HG03457 (cell line): Measurements from ENCODE around the gene FBXO2.

Source experiments
- ATAC-seq: cut with Tn5 transposase; IDR thresholded peaks from one replicate; pipeline ENCODE4 v1.9.1; 2021; ENCODE audit warnings: moderate number of reproducible peaks; ENCODE audit not compliant: unreplicated experiment

Gene FBXO2

GRCh38 chr1:11682799-11683198 is 28.6 kb upstream of the FBXO2 start:
- ATAC-seq, result no peak

DNA sequence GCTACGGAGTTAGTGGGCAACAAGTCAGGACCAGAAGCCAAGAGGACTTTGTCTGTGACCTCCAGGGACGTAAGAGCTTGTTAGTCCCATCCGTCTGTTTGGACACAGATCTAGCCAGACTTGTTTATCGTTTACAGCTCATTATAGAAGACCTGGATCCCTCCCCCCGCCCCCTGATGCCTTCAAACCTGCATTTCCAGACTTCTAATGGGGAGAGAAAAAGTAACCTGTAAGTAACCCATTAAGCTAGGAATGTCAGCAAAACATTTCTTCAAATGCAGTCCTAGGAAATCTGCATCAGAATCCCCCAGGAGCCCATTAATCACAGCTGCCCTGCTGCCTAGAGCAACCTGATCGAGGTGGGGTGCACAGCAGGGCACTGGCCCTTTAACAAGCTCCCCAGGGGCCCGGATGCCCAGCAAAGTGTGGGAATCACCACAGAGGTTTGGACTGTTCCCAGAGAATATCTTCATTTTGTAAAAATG is 28.1 kb upstream of the FBXO2 start:
- ATAC-seq, result no peak

DNA sequence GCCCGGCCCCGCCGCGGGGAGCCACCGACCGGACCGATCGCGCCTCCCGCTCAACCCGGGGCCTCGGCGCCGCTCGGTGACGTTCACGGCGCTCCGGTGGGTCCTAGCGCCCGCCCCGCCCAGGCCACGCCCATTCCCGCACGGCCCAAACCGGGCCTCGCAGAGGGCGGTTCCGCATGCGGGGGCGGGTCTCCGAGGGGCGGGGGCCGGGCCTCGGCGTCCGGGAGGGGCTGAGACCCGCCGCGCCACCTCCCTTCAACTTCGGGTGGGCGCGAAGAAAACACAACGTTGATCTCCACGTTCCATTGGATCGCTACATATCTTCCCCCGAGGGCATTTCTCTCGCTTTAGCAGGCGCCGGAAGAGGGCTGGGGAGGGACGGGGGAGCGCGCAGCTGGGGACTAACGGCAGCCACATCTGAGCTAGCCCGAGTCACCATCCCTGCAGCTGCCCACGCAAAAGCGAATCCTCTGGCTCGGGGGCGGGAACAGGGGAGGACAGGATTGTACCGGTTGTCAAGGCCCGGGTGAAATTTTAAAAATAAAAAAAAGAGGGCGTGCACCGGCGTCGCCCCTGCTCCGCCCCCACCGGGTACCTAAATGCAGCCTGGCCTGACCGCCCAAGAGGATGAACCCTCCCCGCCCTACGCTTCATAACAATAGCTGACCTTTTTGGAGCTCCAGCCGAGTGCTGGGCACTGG is 27.0 kb upstream of the FBXO2 start, which contains the start of gene MAD2L2:
MAD2L2 (minus strand) TSS at position 78 of the 701 bp plus-strand sequence. CDS start 547 bp downstream, outside the sequence.
- ATAC-seq, result peak; percentile 68

GRCh38 chr1:11680270-11681070 is 26.2 kb upstream of the FBXO2 start:
- peak; percentile 15 for ATAC-seq

DNA sequence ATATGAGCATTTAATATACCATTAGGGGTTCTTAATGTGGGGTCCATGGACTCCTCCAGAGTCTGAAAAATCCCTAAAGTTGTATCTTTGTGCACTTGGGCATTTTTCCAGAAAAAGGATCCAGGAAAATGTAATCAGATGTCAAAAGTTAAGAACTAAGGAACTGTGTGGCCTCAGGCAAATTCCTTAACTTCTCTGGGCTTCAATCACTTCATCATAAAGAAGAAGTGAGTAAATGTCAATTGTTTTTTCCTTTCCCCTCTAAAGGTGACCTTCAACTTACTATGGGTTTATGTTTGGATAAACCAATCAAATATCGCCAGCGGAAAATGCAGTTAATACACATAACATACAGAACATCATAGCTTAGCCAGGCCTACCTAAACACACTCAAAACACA is 24.2 kb upstream of the FBXO2 start:
- no peak for ATAC-seq

DNA sequence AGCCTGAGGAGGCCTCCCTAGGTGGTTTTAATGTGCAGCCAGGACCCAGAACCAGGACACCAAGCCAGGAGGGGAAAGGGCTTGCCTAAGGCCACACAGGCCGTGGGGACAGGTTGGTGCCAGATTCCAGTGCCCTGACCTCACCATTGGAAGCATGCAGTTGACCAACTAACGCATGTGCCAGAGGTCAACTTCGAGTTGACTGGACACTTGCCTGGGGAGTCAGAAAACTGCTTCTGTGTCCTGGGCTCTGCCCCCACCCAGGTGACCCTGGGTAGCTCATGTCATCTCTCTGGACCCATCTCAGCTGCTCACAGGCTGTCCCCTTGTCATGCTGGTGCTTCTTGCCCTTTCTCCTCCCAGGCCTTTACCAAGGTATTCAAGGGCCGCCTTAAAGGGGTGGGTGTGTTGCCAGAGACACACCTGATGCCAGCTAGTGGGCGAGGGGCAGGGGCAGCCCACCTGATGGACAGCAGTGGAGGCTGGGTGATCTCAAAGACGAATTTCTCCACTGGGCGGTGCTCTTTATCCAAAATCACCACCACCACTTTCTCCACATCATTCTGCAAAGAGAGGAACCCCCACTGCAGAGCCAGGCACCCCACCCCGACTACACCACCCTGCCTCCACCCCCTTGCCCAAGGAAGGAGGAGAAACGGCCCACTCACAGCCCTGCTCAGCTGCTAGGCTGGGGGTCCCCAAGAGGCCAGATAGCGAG is 22.3 kb upstream of the FBXO2 start:
- ATAC-seq, result no peak

DNA sequence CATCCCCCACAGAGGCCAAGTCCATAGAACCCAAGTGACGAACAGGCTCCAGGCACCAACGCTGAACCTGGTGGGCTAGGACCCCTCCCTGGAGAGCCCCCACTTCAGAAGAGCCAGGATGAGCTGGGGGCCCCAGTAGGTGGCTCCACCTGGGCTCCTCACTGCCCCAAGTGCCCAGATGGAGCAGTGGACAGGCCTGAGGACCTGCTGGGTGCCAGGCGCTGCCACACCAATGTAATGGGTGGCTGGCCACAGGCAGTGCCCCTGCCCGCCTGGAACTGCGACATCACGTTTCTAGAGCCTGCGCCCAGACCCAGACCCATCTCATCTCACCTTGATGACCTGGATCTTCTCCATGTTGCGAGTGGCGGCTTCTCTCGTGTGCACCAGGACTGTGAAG is 21.1 kb upstream of the FBXO2 start:
- no peak for ATAC-seq

DNA sequence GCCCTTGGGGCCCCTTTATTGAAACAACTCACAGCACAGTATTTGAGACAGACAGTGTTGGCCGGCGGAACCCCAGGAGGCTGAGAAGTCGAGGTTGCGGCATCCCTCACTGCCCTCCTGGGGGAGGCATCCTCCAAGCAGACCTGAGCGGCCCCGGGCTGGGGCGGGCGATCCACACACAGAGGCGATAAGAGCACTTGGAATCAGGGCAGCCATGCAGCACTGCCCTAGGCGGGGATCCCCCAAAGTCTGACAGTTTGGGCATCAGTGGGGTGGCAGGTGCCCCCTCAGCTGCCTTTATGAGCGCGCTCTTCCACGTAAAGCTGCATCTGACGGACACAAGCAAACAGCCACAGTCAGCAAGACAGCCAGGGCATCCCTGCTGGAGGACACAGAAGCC is 20.3 kb upstream of the FBXO2 start:
- ATAC-seq, result no peak

GRCh38 chr1:11673089-11673769 is 19.0 kb upstream of the FBXO2 start:
- no peak for ATAC-seq

- no peak for ATAC-seq
Observed at GRCh38 chr1:11671544-11672286, 17.5 kb upstream of the FBXO2 start.

DNA sequence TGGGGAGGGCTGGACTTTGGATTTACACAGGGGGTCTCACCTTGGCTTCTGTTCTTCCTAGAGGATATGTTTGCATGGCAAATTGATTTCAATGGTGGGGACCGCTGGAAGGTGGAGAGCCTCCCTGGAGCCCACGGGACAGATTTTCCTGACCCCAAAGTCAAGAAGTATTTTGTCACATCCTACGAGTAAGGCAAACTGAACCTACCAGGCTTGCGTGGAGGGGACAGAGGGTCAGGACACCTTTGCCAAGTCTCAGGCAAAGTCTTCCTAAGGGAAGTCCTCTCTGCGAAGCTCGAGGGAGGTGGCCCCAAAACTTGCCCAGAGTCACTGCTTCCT is 16.9 kb upstream of the FBXO2 start:
- ATAC-seq, result no peak

DNA sequence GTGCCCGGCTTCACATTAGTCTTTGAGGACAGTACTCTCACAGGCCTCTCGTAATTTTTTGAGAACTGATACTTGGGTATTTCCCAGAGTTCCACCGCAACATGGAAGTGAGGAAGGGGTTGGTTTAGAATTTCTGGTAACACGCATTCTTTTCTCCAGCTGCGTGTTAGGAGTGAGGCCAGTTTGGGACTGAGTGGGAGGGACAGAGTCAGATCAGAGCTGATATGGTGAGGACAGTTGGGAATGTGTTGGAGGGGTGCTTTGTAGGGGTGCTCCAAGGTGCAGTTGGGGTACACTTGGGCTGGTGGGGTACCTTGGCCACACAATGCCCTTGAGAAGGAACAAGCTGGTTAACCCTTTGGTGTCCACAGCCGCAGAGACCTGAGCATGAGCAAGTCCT is 16.5 kb upstream of the FBXO2 start:
- ATAC-seq, result no peak

DNA sequence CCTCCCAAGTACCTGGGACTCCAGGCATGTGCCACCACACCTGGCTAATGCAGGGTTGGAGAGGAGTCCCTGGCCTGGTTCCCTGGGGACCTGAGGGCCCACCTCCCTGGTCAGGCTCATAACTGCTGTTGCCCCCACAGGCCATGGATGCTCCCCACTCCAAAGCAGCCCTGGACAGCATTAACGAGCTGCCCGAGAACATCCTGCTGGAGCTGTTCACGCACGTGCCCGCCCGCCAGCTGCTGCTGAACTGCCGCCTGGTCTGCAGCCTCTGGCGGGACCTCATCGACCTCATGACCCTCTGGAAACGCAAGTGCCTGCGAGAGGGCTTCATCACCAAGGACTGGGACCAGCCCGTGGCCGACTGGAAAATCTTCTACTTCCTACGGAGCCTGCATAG is 14.3 kb upstream of the FBXO2 start:
- no peak for ATAC-seq

DNA sequence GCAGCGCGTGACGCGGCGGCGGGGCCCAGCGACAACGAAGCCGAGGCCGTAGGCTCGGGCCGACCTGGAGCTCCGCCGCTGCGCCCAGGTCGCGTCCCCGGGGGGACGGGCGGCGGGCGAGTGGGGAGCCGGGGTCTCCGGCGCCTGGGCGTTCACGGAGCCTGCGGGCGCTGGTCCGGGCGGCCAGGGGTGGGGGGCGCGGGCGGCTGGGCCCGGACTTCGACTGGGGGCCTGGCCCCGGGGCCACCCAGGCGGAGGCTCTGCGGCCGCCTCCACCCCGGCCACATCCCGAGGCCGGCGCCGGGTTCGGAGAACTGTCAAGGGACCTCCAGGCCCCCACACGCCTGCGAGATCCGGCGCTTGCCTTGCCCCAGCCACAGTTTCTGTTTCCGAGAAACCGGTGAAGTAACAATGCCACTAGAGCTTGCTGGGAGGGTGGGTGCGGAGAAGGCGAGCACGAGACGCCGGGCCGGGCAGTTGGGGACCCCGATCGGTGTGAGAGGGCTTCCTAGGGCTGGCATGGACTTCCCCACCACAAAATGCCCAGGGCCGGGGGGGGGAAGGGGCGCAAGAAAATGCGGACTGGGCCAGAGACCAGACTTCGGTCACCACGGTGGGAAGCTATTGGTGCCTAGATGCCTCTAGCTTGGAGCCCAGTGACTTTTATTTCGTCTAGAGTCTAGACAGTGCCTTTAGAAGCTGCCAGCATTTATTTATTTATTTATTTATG is 10.3 kb upstream of the FBXO2 start:
- peak; percentile 35 for ATAC-seq

- no peak for ATAC-seq
Observed at GRCh38 chr1:11661103-11661502, 6.9 kb upstream of the FBXO2 start.

DNA sequence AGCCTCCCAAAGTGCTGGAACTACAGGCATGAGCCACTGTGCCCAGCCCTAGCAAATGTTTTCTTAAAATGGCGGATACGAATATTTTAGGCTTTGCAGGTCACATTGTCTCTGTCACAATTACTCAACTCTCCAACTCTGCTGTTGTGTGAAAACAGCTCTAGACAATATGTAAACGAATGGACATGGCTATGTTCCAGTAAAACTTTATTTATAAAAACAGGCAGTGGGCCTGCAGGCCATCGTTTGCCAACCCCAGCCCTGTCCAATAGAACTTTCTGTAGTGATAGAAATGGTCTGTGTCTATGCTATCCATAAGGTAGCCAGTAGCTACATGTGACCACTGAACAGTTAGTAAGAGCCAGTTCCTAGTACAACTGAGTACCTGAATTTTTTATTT is 5.5 kb upstream of the FBXO2 start:
- ATAC-seq, result no peak

DNA sequence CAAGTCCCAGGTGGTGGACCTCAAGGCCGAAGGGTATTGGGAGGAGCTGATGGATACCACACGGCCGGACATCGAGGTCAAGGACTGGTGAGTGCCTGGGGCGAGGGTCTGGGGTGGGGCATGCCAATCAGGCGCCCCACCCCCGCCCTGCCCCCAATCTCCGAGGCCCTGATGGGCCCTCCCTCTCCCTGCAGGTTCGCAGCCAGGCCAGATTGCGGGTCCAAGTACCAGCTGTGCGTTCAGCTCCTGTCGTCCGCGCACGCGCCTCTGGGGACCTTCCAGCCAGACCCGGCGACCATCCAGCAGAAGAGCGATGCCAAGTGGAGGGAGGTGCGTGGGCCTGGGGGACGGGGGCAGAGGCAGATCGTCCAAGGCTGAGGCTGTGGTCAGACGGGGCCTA is 4.3 kb upstream of the FBXO2 start:
- no peak for ATAC-seq

- ATAC-seq, result no peak
Observed at GRCh38 chr1:11657654-11658053, 3.4 kb upstream of the FBXO2 start.

DNA sequence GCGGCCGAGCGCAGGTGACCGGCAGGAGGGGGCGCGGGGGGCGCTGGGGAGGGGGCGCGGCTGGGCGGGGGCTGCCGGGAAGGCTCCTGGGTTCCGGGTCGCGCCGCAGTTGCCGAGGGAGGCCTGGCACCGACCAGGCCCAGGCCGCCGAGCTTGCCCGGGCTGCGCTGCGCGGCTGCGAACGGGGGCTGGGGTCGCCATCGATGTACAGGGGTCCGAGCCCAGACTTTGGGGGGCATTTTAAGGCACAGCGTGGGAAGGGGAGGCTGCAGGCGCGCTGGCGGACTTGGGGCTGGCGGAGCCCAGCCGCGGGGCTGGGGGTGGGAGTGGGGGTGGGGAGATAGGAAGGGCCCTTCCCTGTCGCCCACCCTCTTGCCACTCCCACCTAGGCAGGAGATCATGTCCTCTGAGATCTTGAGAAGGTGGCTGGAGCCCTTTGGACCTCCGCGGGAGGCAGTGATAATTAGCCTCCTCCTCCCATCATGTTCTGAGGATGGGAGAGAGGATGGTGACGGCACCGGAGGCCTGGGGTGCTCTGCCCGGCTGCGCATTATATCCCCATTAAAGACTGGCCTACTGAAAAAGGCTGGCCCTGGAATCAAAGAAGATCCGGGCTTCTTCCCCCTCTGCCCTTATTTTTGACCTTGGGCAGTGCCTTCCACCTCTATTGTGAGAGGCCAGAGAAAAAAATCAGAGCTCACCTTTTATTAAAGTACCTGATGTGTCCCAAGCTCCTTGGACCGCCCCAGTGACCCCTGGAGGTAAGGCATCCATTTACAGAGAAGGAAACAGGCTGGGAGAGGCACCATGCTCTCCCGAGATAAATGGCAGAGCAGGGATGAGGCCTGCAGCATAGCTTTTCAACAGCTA is 945 bp upstream of the FBXO2 start:
- no peak for ATAC-seq
